DND-41 (cell line): ENCODE results near the gene NETO2.

ENCODE experiments used
- EZH2 ChIP-seq: IDR thresholded peaks from 3 replicates; pipeline ENCODE4 v1.6.1; 2012; ENCODE audit warnings: borderline replicate concordance, low read depth, mild to moderate bottlenecking, moderate library complexity, low read length, inconsistent platforms; ENCODE audit not compliant: severe bottlenecking
- TF ChIP-seq, protein P1 (sequence below): IDR thresholded peaks from 2 replicates; pipeline ENCODE4 v1.5.1; 2012; ENCODE audit warnings: borderline replicate concordance, low read length, moderate library complexity, mild to moderate bottlenecking; ENCODE audit not compliant: poor library complexity, severe bottlenecking; ENCODE audit errors: extremely low read depth

DNA sequence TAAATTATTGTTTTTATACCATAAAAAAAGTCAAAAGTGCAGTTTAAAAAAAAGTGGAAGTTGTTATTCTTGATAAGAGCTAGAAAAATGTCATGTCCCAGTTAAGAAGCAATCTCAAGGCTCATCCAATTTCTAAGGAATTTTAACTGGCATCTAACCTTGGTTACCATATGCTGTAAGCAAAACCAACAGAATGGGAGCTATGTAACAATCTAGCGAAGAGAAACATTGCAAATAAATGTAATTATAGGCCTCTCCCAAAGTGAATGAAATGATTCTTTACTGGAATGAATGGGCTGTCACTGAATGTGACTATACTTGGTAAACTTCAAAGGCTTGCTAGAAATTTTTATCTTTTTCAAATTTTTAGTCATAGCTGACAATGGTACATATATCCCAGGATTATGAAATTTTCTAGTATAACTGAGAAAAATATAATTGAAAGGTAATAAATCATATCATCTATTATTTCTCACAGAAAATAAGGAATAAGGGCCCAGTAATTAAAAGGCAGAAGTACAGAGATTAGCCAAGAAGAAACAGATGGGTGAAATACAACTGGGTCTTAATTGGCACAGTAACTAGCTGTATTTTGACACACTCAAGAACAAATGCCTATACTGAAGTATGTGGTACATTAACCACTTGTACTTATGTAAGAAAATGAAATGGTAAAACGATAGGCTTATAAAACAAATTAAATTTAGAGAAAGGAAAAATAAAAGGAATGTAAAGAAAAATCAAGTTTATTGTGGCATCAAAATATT, 61.5 kb downstream of the NETO2 start:
- TF ChIP-seq, protein P1, sequence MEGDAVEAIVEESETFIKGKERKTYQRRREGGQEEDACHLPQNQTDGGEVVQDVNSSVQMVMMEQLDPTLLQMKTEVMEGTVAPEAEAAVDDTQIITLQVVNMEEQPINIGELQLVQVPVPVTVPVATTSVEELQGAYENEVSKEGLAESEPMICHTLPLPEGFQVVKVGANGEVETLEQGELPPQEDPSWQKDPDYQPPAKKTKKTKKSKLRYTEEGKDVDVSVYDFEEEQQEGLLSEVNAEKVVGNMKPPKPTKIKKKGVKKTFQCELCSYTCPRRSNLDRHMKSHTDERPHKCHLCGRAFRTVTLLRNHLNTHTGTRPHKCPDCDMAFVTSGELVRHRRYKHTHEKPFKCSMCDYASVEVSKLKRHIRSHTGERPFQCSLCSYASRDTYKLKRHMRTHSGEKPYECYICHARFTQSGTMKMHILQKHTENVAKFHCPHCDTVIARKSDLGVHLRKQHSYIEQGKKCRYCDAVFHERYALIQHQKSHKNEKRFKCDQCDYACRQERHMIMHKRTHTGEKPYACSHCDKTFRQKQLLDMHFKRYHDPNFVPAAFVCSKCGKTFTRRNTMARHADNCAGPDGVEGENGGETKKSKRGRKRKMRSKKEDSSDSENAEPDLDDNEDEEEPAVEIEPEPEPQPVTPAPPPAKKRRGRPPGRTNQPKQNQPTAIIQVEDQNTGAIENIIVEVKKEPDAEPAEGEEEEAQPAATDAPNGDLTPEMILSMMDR, result no peak
- no peak for TF ChIP-seq EZH2
